B cell (primary cell): ENCODE measurements around the gene MAPK4. TPM values are rescaled to one million over a fixed set of nuclear protein-coding genes. Genes with fewer than 3 reads are reported as not detected.

Experiments
- ATAC-seq: fragments of 200-7000 bp; cut with Tn5 transposase; one replicate; pipeline ENCODE4 v1.10.0; 2021; ENCODE audit warnings: low read depth, mild to moderate bottlenecking, moderate number of reproducible peaks, moderate library complexity
- CTCF ChIA-PET: fragments of 350-600 bp; sonication (Branson Sonifier 250); formaldehyde crosslinking; loops from one replicate; lab custom pipeline; 2021; ENCODE audit warnings: antibody characterized with exemption, inconsistent platforms; lab: Charles Lee
- POLR2A ChIA-PET: fragments of 350-600 bp; sonication (Branson Sonifier 250); formaldehyde crosslinking; loops from one replicate; lab custom pipeline; 2021; ENCODE audit warnings: antibody characterized with exemption; lab: Charles Lee
- DNase-seq: peaks from one replicate; pipeline ENCODE4 v3.0.0; 2013
- H2AFZ ChIP-seq: 2 replicates; pipeline ENCODE4 v1.6.1; 2012; ENCODE audit warnings: mild to moderate bottlenecking, low read depth, low read length; ENCODE audit not compliant: insufficient read depth, poor library complexity, severe bottlenecking
- H3K27ac ChIP-seq, 2 donors: 1 replicate in 1 of 2; 2 replicates in 1 of 2; pipeline ENCODE4 v1.5.1; 2012 to 2013; ENCODE audit warnings: low read length in 2 of 2, mild to moderate bottlenecking in 2 of 2, moderate library complexity in 1 of 2
- H3K27me3 ChIP-seq, 4 experiments: fragments of 200-600 bp in 1 of 4; sonication (generic) in 1 of 4; replicated peaks in 1 of 4; 1 replicate in 2 of 4; 2 replicates in 2 of 4; pipeline versions ENCODE4 v1.6.1 to v1.7.0; 2013 to 2016; ENCODE audit warnings: low read length in 3 of 4, mild to moderate bottlenecking in 2 of 4, mixed read lengths in 1 of 4, moderate library complexity in 1 of 4; ENCODE audit not compliant: insufficient read depth in 4 of 4, control insufficient read depth in 3 of 4; ENCODE audit errors: control extremely low read depth in 1 of 4
- H3K36me3 ChIP-seq, 2 experiments: replicated peaks in 1 of 2; 1 replicate in 1 of 2; 2 replicates in 1 of 2; pipeline versions ENCODE4 v1.6.1 to v1.7.1; 2013; ENCODE audit warnings: low read length in 1 of 2; ENCODE audit not compliant: insufficient read depth in 2 of 2, control insufficient read depth in 1 of 2; ENCODE audit errors: control extremely low read depth in 1 of 2, extremely low read depth in 1 of 2
- H3K4me1 ChIP-seq, 2 donors: fragments of 200-600 bp in 1 of 2; sonication (generic) in 1 of 2; 1 replicate in 1 of 2; 2 replicates in 1 of 2; pipeline versions ENCODE4 v1.5.1 to v1.6.1; 2013 to 2017; ENCODE audit warnings: low read length in 2 of 2; ENCODE audit not compliant: control insufficient read depth in 2 of 2, insufficient read depth in 2 of 2
- H3K4me2 ChIP-seq: replicated peaks from 2 replicates; pipeline ENCODE3; 2012; ENCODE audit warnings: mild to moderate bottlenecking, low read depth, low read length; ENCODE audit not compliant: poor library complexity, severe bottlenecking
- H3K4me3 ChIP-seq, 5 experiments: fragments of 200-600 bp in 1 of 5; sonication (generic) in 1 of 5; 1 replicate in 3 of 5; 2 replicates in 2 of 5; pipeline versions ENCODE4 v1.5.1 to v1.7.0; 2011 to 2016; ENCODE audit warnings: low read length in 4 of 5, mild to moderate bottlenecking in 4 of 5, low read depth in 2 of 5, control low read depth in 1 of 5, moderate library complexity in 1 of 5; ENCODE audit not compliant: insufficient read depth in 1 of 5; ENCODE audit errors: control extremely low read depth in 1 of 5, extremely low read depth in 1 of 5
- H3K79me2 ChIP-seq: fragments of 200-600 bp; sonication (generic); one replicate; pipeline ENCODE4 v1.6.0; 2016; ENCODE audit warnings: low read length; ENCODE audit not compliant: control insufficient read depth, insufficient read depth
- H3K9ac ChIP-seq: fragments of 200-600 bp; sonication (generic); 2 replicates; pipeline ENCODE4 v1.6.1; 2017; ENCODE audit warnings: mild to moderate bottlenecking, low read length, moderate library complexity
- H3K9me3 ChIP-seq, 3 donors: one replicate each; pipeline versions ENCODE4 v1.6.1 to v1.7.1; 2013; ENCODE audit warnings: low read length in 2 of 3; ENCODE audit not compliant: control insufficient read depth in 2 of 3, insufficient read depth in 1 of 3; ENCODE audit errors: control extremely low read depth in 1 of 3
- H4K20me1 ChIP-seq: 2 replicates; pipeline ENCODE4 v1.6.0; 2012; ENCODE audit warnings: mild to moderate bottlenecking, low read length; ENCODE audit not compliant: insufficient read depth, control insufficient read depth, poor library complexity, severe bottlenecking
- H3K27ac Mint-ChIP-seq: one replicate; pipeline ENCODE4 v1.8.0; 2021; ENCODE audit warnings: mixed read lengths
- H3K27me3 Mint-ChIP-seq: one replicate; pipeline ENCODE4 v1.8.0; 2021; ENCODE audit warnings: mixed read lengths
- H3K4me1 Mint-ChIP-seq: one replicate; pipeline ENCODE4 v1.8.0; 2021; ENCODE audit warnings: mixed read lengths
- H3K4me3 Mint-ChIP-seq: one replicate; pipeline ENCODE4 v1.8.0; 2021; ENCODE audit warnings: mixed read lengths
- H3K9me3 Mint-ChIP-seq: one replicate; pipeline ENCODE4 v1.8.0; 2022; ENCODE audit warnings: mixed read lengths; ENCODE audit not compliant: insufficient read depth
- EZH2 ChIP-seq: IDR thresholded peaks from 2 replicates; pipeline ENCODE4 v1.6.1; 2012; ENCODE audit warnings: borderline replicate concordance, low read depth, mild to moderate bottlenecking, moderate library complexity, low read length; ENCODE audit not compliant: insufficient read depth, poor library complexity, severe bottlenecking
- WGBS: methylation state at CpG from one replicate; pipeline ENCODE4 v1.1.5; 2013; ENCODE audit warnings: missing lambda C conversion rate; ENCODE audit not compliant: insufficient coverage; 5-methylcytosine and 5-hydroxymethylcytosine counted together
- intact Hi-C: fragments of 100-400 bp; cut with micrococcal nuclease; formaldehyde crosslinking; loops from one replicate; pipeline ENCODE4 v1.10.0; 2022
- polyA plus RNA-seq: library from polyadenylated mRNA; depleted of rRNA; stranded (reverse); fragments of >200 nt; gene quantifications from 2 replicates; pipeline ENCODE4 v1.2.3, GENCODE V29; 2012
- total RNA-seq, 2 donors: library from RNA; stranded (reverse); fragments of 120-200 nt in 1 of 2; gene quantifications; 1 replicate in 1 of 2; 2 replicates in 1 of 2; pipeline versions ENCODE4 v1.2.3 to v1.2.4, GENCODE V29; 2013 to 2022
- TF ChIP-seq, protein P1 (sequence below): fragments of 200-600 bp; IDR thresholded peaks from one replicate; pipeline ENCODE4 v1.8.0; 2022; ENCODE audit warnings: antibody characterized with exemption, mild to moderate bottlenecking

MAPK4 gene
- total and polyA plus RNA-seq, 2 donors (not counting 1 experiment from before 2014, with no cell fraction given) = not detected

DNA sequence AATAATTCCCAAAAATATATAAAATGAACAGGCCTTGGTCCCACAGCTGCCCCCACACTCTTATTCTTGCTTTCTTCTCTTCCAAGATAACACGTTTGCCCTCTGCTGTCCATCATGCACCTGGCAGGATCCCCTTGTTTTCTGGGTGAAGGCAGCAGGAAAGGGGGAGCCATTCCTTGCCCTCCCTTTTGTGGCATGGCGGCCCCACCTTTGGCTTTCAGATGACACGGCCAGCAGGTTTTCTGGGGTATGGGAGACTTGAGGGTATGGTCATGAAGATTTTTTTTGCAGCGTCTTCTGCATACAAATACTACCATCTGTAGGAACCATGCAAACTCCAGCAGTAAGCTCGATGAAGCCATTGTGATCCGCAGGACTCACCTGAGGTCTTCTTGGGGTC lies 118.8 kb downstream of the MAPK4 start:
- Histone ChIP-seq H3K9me3 (no peaks in the 10 kb centered on the region), H3K27me3 (peaks cover 0 to 3% (median 0%) of the 10 kb centered on the region in 4 experiments), H3K27ac (no peak overlapping the region), H3K9ac (no peak overlapping the region), H3K4me3 (no peak overlapping the region), H3K36me3 (no peaks in the 10 kb centered on the region), H3K79me2 (no peaks in the 10 kb centered on the region), H2AFZ (no peak overlapping the region), H3K4me1 (no peaks in the 10 kb centered on the region), H4K20me1 (no peaks in the 10 kb centered on the region), H3K4me2 (no peak overlapping the region)
- whole genome bisulfite sequencing = 89% methylated on average over 2 of the region's 6 CpGs
- CTCF ChIA-PET = interaction anchor here (1.5 kb wide), 1 partner anchor 11 kb away, joined by 4 read pairs; no protein-coding TSS in a partner anchor
- intact Hi-C loops = no loop called here
- POLR2A ChIA-PET = no interaction called here
- no peak for ATAC-seq
- no peak for TF ChIP-seq EZH2
- TF ChIP-seq, protein P1, sequence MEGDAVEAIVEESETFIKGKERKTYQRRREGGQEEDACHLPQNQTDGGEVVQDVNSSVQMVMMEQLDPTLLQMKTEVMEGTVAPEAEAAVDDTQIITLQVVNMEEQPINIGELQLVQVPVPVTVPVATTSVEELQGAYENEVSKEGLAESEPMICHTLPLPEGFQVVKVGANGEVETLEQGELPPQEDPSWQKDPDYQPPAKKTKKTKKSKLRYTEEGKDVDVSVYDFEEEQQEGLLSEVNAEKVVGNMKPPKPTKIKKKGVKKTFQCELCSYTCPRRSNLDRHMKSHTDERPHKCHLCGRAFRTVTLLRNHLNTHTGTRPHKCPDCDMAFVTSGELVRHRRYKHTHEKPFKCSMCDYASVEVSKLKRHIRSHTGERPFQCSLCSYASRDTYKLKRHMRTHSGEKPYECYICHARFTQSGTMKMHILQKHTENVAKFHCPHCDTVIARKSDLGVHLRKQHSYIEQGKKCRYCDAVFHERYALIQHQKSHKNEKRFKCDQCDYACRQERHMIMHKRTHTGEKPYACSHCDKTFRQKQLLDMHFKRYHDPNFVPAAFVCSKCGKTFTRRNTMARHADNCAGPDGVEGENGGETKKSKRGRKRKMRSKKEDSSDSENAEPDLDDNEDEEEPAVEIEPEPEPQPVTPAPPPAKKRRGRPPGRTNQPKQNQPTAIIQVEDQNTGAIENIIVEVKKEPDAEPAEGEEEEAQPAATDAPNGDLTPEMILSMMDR = no peak
- Mint-ChIP-seq H3K27me3 (peaks cover 8% of the 10 kb centered on the region), H3K4me3 (no peak overlapping the region), H3K9me3 (no peaks in the 10 kb centered on the region), H3K4me1 (no peaks in the 10 kb centered on the region), H3K27ac (no peak overlapping the region)
- no peak for DNase-seq

DNA sequence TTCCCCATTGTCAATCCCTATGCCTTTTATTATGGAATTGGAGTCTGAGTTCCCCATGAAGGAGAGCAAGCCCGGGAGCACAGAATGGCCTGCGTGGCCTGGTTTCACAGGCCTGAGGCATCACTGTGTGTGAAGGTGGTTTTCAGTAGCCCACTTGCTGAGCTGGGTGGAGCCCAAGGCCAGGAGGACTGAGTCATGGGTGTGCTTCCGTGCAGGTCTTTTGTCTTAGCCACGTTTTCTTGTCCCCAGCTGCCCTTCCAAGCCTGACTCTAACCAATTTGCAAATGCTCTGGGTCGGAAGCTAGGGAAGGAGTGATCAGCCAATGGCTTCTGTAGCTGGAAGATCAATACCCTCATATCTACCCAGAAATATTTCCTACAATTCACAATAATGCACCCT lies 119.2 kb downstream of the MAPK4 start:
- no peak overlapping the region for H3K9ac ChIP-seq
- POLR2A ChIA-PET = no interaction called here
- CTCF ChIA-PET = interaction anchor here (1.5 kb wide), 1 partner anchor 11 kb away, joined by 4 read pairs; no protein-coding TSS in a partner anchor
- no peak overlapping the region for H3K4me3 ChIP-seq
- ATAC-seq = no peak
- no peaks in the 10 kb centered on the region for H3K4me1 ChIP-seq
- Mint-ChIP-seq H3K9me3 (no peaks in the 10 kb centered on the region), H3K4me3 (no peak overlapping the region), H3K4me1 (no peaks in the 10 kb centered on the region), H3K27me3 (peaks cover 11% of the 10 kb centered on the region), H3K27ac (no peak overlapping the region)
- no peak overlapping the region for H2AFZ ChIP-seq
- intact Hi-C loops = no loop called here
- no peaks in the 10 kb centered on the region for H4K20me1 ChIP-seq
- H3K4me2 ChIP-seq = no peak overlapping the region
- no peaks in the 10 kb centered on the region for H3K36me3 ChIP-seq
- no peak for DNase-seq
- WGBS = 84% methylated on average over 4 of the region's 5 CpGs
- H3K9me3 ChIP-seq = no peaks in the 10 kb centered on the region
- no peak for TF ChIP-seq EZH2
- TF ChIP-seq, protein P1 = no peak
- H3K27ac ChIP-seq = no peak overlapping the region
- H3K79me2 ChIP-seq = no peaks in the 10 kb centered on the region
- peaks cover 0 to 3% (median 0%) of the 10 kb centered on the region in 4 experiments for H3K27me3 ChIP-seq
